Mucosa of rectum (tissue), 2 donors: ENCODE data around the gene EGLN3.

Experiments
- H3K27ac ChIP-seq, 2 donors: one replicate each; pipeline ENCODE4 v1.7.0; 2013; ENCODE audit warnings: inconsistent platforms in 2 of 2, low read depth in 2 of 2, low read length in 2 of 2
- H3K27me3 ChIP-seq, 2 donors: one replicate each; pipeline ENCODE4 v1.7.0; 2013; ENCODE audit warnings: low read length in 2 of 2; ENCODE audit not compliant: control insufficient read depth in 2 of 2, insufficient read depth in 2 of 2
- H3K36me3 ChIP-seq, 2 donors: one replicate each; pipeline ENCODE4 v1.7.0; 2013; ENCODE audit warnings: low read length in 2 of 2; ENCODE audit not compliant: control insufficient read depth in 2 of 2, insufficient read depth in 2 of 2
- H3K4me1 ChIP-seq, 2 donors: one replicate each; pipeline ENCODE4 v1.7.0; 2013; ENCODE audit warnings: low read length in 2 of 2, mild to moderate bottlenecking in 1 of 2; ENCODE audit not compliant: control insufficient read depth in 2 of 2, insufficient read depth in 2 of 2
- H3K4me3 ChIP-seq, 2 donors: one replicate each; pipeline ENCODE4 v1.7.0; 2013; ENCODE audit warnings: low read length in 2 of 2
- H3K9ac ChIP-seq, 2 donors: one replicate each; pipeline ENCODE4 v1.7.0; 2013; ENCODE audit warnings: low read length in 2 of 2, low read depth in 1 of 2, mild to moderate bottlenecking in 1 of 2
- H3K9me3 ChIP-seq, 2 donors: one replicate each; pipeline ENCODE4 v1.7.0; 2013; ENCODE audit warnings: low read length in 2 of 2; ENCODE audit not compliant: control insufficient read depth in 2 of 2
- donor health status: healthy.
- donor health status: Normal muscosa, but diverticular disease.

The EGLN3 gene

GRCh38 chr14:33880330-33880729, 70.5 kb downstream of the EGLN3 start:
- H3K27ac ChIP-seq, result no peak overlapping the region
- no peaks in the 10 kb centered on the region for H3K4me1 ChIP-seq
- no peaks in the 10 kb centered on the region for H3K36me3 ChIP-seq
- no peak overlapping the region for H3K4me3 ChIP-seq
- H3K9ac ChIP-seq, result no peak overlapping the region
- H3K9me3 ChIP-seq, result no peaks in the 10 kb centered on the region
- H3K27me3 ChIP-seq, result no peaks in the 10 kb centered on the region

GRCh38 chr14:33879684-33880286, 71.1 kb downstream of the EGLN3 start:
- no peak overlapping the region for H3K4me3 ChIP-seq
- no peak overlapping the region for H3K27ac ChIP-seq
- H3K27me3 ChIP-seq, result no peaks in the 10 kb centered on the region
- no peaks in the 10 kb centered on the region for H3K9me3 ChIP-seq
- H3K9ac ChIP-seq, result no peak overlapping the region
- no peaks in the 10 kb centered on the region for H3K4me1 ChIP-seq
- H3K36me3 ChIP-seq, result no peaks in the 10 kb centered on the region

GRCh38 chr14:33876274-33876673, 74.6 kb downstream of the EGLN3 start:
- Histone ChIP-seq H3K27me3 (no peaks in the 10 kb centered on the region), H3K4me3 (no peak overlapping the region), H3K9ac (no peak overlapping the region), H3K27ac (no peak overlapping the region), H3K9me3 (no peaks in the 10 kb centered on the region), H3K4me1 (no peaks in the 10 kb centered on the region), H3K36me3 (no peaks in the 10 kb centered on the region)
